Mucosa of rectum (tissue), 2 donors: ENCODE measurements around the gene RPL11.
"Not testable (repeated sequence)": the region's sequence is repeated elsewhere in the genome, so short reads cannot be mapped to it uniquely, and the experiment has no call there.

Experiments
- H3K27ac ChIP-seq, 2 donors: one replicate each; pipeline ENCODE4 v1.7.0; 2013; ENCODE audit warnings: inconsistent platforms in 2 of 2, low read depth in 2 of 2, low read length in 2 of 2
- H3K27me3 ChIP-seq, 2 donors: one replicate each; pipeline ENCODE4 v1.7.0; 2013; ENCODE audit warnings: low read length in 2 of 2; ENCODE audit not compliant: control insufficient read depth in 2 of 2, insufficient read depth in 2 of 2
- H3K36me3 ChIP-seq, 2 donors: one replicate each; pipeline ENCODE4 v1.7.0; 2013; ENCODE audit warnings: low read length in 2 of 2; ENCODE audit not compliant: control insufficient read depth in 2 of 2, insufficient read depth in 2 of 2
- H3K4me1 ChIP-seq, 2 donors: one replicate each; pipeline ENCODE4 v1.7.0; 2013; ENCODE audit warnings: low read length in 2 of 2, mild to moderate bottlenecking in 1 of 2; ENCODE audit not compliant: control insufficient read depth in 2 of 2, insufficient read depth in 2 of 2
- H3K4me3 ChIP-seq, 2 donors: one replicate each; pipeline ENCODE4 v1.7.0; 2013; ENCODE audit warnings: low read length in 2 of 2
- H3K9ac ChIP-seq, 2 donors: one replicate each; pipeline ENCODE4 v1.7.0; 2013; ENCODE audit warnings: low read length in 2 of 2, low read depth in 1 of 2, mild to moderate bottlenecking in 1 of 2
- H3K9me3 ChIP-seq, 2 donors: one replicate each; pipeline ENCODE4 v1.7.0; 2013; ENCODE audit warnings: low read length in 2 of 2; ENCODE audit not compliant: control insufficient read depth in 2 of 2
- donor health status: healthy.
- donor health status: Normal muscosa, but diverticular disease.

Gene RPL11

GRCh38 chr1:23691499-23692307 is at the start of gene RPL11:
TSS of gene RPL11 (plus strand) at chr1:23691806. CDS start at chr1:23691824, 18 bp downstream.
- peak within 1 kb of the TSS; percentile 92 to 98 for H3K4me3 ChIP-seq
- peak within 1 kb of the TSS; percentile 79 to 82 for H3K27ac ChIP-seq
- H3K27me3 ChIP-seq, result no peaks in the 10 kb centered on the region
- H3K4me1 ChIP-seq, result peaks cover 24 to 26% of the 10 kb centered on the region in 2 donors
- H3K9me3 ChIP-seq, result no peaks in the 10 kb centered on the region
- H3K9ac ChIP-seq, result peak within 1 kb of the TSS; percentile 81 to 96
- peaks cover 38 to 40% of the 10 kb centered on the region in 2 donors for H3K36me3 ChIP-seq

GRCh38 chr1:23643736-23644554 is 47.7 kb upstream of the RPL11 start:
- Histone ChIP-seq H3K4me3 (no peak overlapping the region), H3K27me3 (no peaks in the 10 kb centered on the region), H3K36me3 (no peaks in the 10 kb centered on the region), H3K9me3 (no peaks in the 10 kb centered on the region), H3K9ac (no peak overlapping the region), H3K27ac (no peak overlapping the region), H3K4me1 (no peaks in the 10 kb centered on the region)

- H3K27ac ChIP-seq, result no peak overlapping the region
- no peak overlapping the region for H3K9ac ChIP-seq
These were observed 47.1 kb upstream of the RPL11 start for GRCh38 chr1:23644555-23644866.

GRCh38 chr1:23645338-23645737 is 46.3 kb upstream of the RPL11 start:
- no peak overlapping the region for H3K9ac ChIP-seq
- H3K27me3 ChIP-seq, result no peaks in the 10 kb centered on the region
- H3K9me3 ChIP-seq, result no peaks in the 10 kb centered on the region
- no peaks in the 10 kb centered on the region for H3K36me3 ChIP-seq
- H3K4me1 ChIP-seq, result no peaks in the 10 kb centered on the region
- no peak overlapping the region for H3K4me3 ChIP-seq
- no peak overlapping the region for H3K27ac ChIP-seq

More at GRCh38 chr1:23644555-23644866, 47.1 kb upstream of the RPL11 start:
- Histone ChIP-seq H3K27me3 (no peaks in the 10 kb centered on the region), H3K4me3 (no peak overlapping the region), H3K4me1 (no peaks in the 10 kb centered on the region), H3K36me3 (no peaks in the 10 kb centered on the region), H3K9me3 (no peaks in the 10 kb centered on the region)

- Histone ChIP-seq H3K27ac (no peak overlapping the region), H3K27me3 (no peaks in the 10 kb centered on the region), H3K4me3 (no peak overlapping the region), H3K36me3 (no peaks in the 10 kb centered on the region), H3K9ac (no peak overlapping the region), H3K9me3 (no peaks in the 10 kb centered on the region), H3K4me1 (no peaks in the 10 kb centered on the region)
These were observed 45.5 kb upstream of the RPL11 start for GRCh38 chr1:23646091-23646490.

DNA sequence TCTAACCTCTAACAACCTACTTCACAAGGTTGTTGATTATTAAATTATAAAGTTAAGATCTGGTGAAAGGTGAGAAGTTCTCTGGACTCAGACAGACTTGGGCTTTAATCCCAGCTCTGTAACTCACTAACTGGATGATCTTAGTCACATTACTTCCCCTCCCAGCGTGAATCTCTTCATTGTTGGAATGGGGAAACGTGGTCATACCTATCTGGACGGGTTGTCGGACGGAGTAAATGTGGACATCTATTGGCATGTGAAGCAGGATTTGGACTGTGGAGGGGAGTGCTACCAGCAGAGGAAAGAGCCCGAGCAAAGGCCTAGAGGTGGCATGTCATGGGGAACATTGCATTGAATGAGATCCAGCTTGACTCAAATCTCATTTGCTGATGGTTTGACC is 45.1 kb upstream of the RPL11 start:
- no peak overlapping the region for H3K27ac ChIP-seq
- H3K9me3 ChIP-seq, result no peaks in the 10 kb centered on the region
- no peak overlapping the region for H3K9ac ChIP-seq
- no peaks in the 10 kb centered on the region for H3K27me3 ChIP-seq
- H3K4me1 ChIP-seq, result no peaks in the 10 kb centered on the region
- H3K4me3 ChIP-seq, result no peak overlapping the region
- H3K36me3 ChIP-seq, result no peaks in the 10 kb centered on the region

- H3K9me3 ChIP-seq, result no peaks in the 10 kb centered on the region
- no peak overlapping the region for H3K9ac ChIP-seq
- H3K4me1 ChIP-seq, result no peaks in the 10 kb centered on the region
- H3K27ac ChIP-seq, result no peak overlapping the region
- no peaks in the 10 kb centered on the region for H3K27me3 ChIP-seq
- no peak overlapping the region for H3K4me3 ChIP-seq
- H3K36me3 ChIP-seq, result no peaks in the 10 kb centered on the region
These were observed 43.0 kb upstream of the RPL11 start for GRCh38 chr1:23648576-23648975.

DNA sequence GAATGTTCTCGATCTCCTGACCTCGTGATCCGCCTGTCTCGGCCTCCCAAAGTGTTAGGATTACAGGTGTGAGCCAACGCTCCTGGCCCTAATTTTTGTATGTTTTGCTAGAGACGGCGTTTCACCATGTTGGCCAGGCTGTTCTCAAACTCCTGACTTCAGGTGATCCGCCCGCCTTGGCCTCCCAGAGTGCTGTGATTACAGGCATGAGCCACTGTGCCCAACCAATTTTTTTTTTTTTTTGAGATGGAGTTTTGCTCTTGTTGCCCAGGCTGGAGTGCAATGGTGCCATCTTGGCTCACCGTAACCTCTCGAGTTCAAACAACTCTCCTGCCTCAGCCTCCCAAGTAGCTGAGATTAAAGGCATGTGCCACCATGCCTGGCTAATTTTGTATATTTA is 42.4 kb upstream of the RPL11 start:
- H3K4me1 ChIP-seq, H3K9me3 ChIP-seq, H3K36me3 ChIP-seq, H3K9ac ChIP-seq, H3K27ac ChIP-seq, H3K4me3 ChIP-seq, H3K27me3 ChIP-seq: not testable (repeated sequence)

DNA sequence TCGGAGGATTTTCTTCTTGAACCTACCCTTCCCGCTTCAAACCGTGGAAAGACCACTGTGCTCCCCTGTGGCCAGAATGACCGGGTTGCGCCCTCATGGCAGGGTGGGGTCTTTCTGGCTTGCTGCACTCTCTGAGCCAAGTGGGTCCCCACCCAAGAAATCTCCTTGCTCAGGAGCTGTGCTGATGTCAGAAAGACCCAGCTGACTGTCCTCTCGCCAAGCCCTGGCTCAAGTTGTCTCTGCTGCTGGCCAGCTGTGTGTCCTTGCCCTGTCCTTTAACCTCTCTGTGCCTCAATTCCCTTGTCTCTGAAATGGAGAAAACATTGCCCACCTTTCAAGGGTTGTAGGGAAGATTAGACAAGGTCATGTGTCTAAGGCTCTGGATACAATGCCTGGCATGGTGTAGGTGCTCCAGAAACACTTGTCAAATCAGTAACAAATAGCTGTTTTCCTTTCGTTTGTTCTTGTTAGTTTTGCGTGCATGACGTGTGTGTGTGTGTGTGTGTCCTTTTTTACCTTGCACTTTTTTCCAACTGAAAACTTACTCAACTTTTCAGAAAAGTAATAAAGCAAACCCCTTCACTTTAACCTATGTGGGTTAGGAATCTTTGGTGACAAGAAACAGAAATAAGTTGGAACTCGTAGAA is 41.1 kb upstream of the RPL11 start:
- Histone ChIP-seq H3K27ac (no peak overlapping the region), H3K4me3 (no peak overlapping the region), H3K4me1 (no peaks in the 10 kb centered on the region), H3K27me3 (no peaks in the 10 kb centered on the region), H3K9me3 (no peaks in the 10 kb centered on the region), H3K9ac (no peak overlapping the region), H3K36me3 (no peaks in the 10 kb centered on the region)
